HG03342 (cell line): Measurements from ENCODE around the gene PRDX3.

Experiments
- ATAC-seq: cut with Tn5 transposase; IDR thresholded peaks from one replicate; pipeline ENCODE4 v1.9.1; 2021; ENCODE audit warnings: mild to moderate bottlenecking, moderate library complexity; ENCODE audit not compliant: unreplicated experiment

PRDX3 gene

GRCh38 chr10:119131512-119132240, 46.9 kb downstream of the PRDX3 start:
- ATAC-seq: peak; percentile 75

DNA sequence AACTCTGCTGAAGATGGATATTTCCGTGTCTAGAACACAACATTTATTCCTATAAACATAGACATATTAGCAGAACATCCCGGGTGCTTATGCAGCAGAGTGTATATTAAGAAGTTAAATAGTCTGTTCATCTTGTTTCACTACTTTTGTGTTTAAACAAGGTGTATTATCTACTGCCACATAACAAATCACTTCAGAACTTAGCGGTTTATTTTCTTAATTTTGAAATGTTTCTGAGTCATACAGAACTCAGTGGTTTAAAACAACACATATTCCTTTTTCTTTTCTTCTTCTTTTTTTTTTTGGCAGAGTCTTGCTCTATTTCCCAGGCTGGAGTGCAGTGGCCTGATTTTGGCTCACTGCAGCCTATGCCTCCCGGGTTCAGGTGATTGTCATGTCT, 48.9 kb downstream of the PRDX3 start:
- no peak for ATAC-seq

DNA sequence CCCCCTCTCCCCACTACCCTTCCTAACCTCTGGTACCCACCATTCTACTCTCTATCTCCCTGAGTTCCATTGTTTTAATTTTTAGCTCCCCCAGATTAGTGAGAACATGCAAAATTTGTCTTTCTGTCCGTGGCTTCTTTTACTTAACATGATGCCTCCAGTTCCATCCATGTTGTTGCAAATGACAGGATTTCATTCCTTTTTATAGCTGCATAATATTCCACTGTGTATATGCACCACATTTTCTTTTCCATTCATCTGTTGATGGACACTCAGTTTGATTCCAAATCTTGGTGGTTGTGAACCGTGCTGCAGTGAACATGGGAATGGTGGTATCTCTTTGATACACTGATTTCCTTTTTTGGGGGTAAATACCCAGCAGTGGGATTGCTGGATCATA, 52.7 kb downstream of the PRDX3 start:
- no peak for ATAC-seq

DNA sequence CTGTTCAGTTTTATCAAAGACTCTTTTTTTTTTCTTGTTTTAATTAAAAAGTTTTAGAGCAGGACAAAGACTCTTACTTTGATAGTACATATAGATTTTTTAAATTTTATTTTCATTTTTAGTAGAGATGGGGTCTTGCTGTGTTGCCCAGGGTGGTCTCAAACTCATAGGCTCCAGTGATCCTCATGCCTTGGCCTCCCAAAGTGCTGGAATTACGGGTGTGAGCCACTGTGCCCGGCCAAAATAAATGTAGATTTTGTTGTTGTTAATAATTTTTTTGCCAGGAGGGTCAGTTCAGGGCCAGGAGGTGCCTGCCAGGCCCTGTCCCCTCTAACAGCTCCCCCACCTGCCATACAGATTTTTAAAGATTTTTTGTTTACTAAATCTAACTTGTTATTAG, 57.7 kb downstream of the PRDX3 start:
- no peak for ATAC-seq

DNA sequence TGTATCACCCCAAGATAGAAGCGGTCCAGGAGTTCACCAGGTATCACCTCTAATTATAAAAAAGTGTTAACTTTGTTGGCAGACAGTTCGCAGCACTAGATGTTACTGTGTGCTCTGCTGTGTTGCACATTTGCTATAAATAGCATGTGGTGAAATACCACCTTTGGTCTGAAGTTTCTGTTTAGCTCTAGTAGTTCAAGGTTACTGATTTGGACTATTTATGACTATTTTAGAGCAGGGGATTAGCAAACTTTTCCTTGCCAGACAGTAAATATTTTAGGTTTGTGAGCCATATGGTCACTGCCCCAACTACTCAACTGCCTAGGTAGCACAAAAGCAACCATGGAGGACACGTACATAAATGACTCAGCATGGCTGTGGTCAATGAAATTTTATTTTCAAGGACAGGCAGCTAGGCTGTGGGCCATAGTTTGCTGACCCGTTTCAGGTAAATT, 58.2 kb downstream of the PRDX3 start:
- peak; percentile 94 for ATAC-seq

GRCh38 chr10:119119400-119119799, 59.2 kb downstream of the PRDX3 start:
- ATAC-seq: no peak

GRCh38 chr10:119118231-119118630, 60.4 kb downstream of the PRDX3 start:
- ATAC-seq: no peak
